SK-N-SH treated with all-trans-retinoic acid at 6 μM for 48 hours (cell line): Measurements from ENCODE around the gene AGBL1.

Experiments
- ATAC-seq: fragments of 200-7000 bp; cut with Tn5 transposase; 3 replicates; pipeline ENCODE4 v1.9.1; 2020; ENCODE audit warnings: mild to moderate bottlenecking, moderate library complexity
- ARNTL ChIP-seq: fragments of 450-650 bp; formaldehyde crosslinking; IDR thresholded peaks from 2 replicates; pipeline ENCODE4 v1.5.0; 2020; ENCODE audit warnings: low read depth, mild to moderate bottlenecking, moderate library complexity, borderline replicate concordance
- BACH2 ChIP-seq: fragments of 250-450 bp; sonication (Bioruptor Pico); IDR thresholded peaks from 2 replicates; pipeline ENCODE4 v1.9.0; 2021; ENCODE audit warnings: mild to moderate bottlenecking, borderline replicate concordance
- CREB5 ChIP-seq: fragments of 250-450 bp; sonication (Bioruptor Pico); IDR thresholded peaks from 2 replicates; pipeline ENCODE4 v1.5.1; 2020; ENCODE audit warnings: low read depth, mild to moderate bottlenecking, moderate library complexity
- CSDC2 ChIP-seq: fragments of 250-450 bp; sonication (Bioruptor Pico); IDR thresholded peaks from 2 replicates; pipeline ENCODE4 v1.5.0; 2020; ENCODE audit warnings: mild to moderate bottlenecking, moderate library complexity
- CSRNP3 ChIP-seq: fragments of 250-450 bp; sonication (Bioruptor Pico); IDR thresholded peaks from 2 replicates; pipeline ENCODE4 v1.5.1; 2021; ENCODE audit warnings: mild to moderate bottlenecking, moderate library complexity
- ESRRG ChIP-seq: fragments of 250-450 bp; sonication (Bioruptor Pico); IDR thresholded peaks from 2 replicates; pipeline ENCODE4 v1.6.1; 2021; ENCODE audit warnings: mild to moderate bottlenecking
- GLIS3 ChIP-seq: fragments of 250-450 bp; sonication (Bioruptor Pico); IDR thresholded peaks from 2 replicates; pipeline ENCODE4 v1.5.0; 2020; ENCODE audit warnings: mild to moderate bottlenecking, moderate library complexity
- ISL1 ChIP-seq: fragments of 250-450 bp; sonication (Bioruptor Pico); IDR thresholded peaks from 2 replicates; pipeline ENCODE4 v2.1.2; 2022; ENCODE audit warnings: mild to moderate bottlenecking, moderate library complexity
- OSR1 ChIP-seq: fragments of 250-450 bp; sonication (Bioruptor Pico); IDR thresholded peaks from 2 replicates; pipeline ENCODE4 v1.8.0; 2022; ENCODE audit warnings: moderate library complexity, mild to moderate bottlenecking, inconsistent platforms
- PATZ1 ChIP-seq: fragments of 250-450 bp; sonication (Bioruptor Pico); IDR thresholded peaks from 2 replicates; pipeline ENCODE4 v1.8.0; 2020; ENCODE audit warnings: mild to moderate bottlenecking, moderate library complexity, borderline replicate concordance
- POU6F1 ChIP-seq: fragments of 250-450 bp; sonication (Bioruptor Pico); IDR thresholded peaks from 2 replicates; pipeline ENCODE4 v1.8.0; 2021; ENCODE audit warnings: low read depth, mild to moderate bottlenecking, moderate library complexity, borderline replicate concordance
- PPARA ChIP-seq: fragments of 250-450 bp; sonication (Bioruptor Pico); IDR thresholded peaks from 2 replicates; pipeline ENCODE4 v1.5.0; 2020; ENCODE audit warnings: mild to moderate bottlenecking, borderline replicate concordance
- RARB ChIP-seq: fragments of 250-450 bp; sonication (Bioruptor Pico); IDR thresholded peaks from 2 replicates; pipeline ENCODE4 v1.8.0; 2021; ENCODE audit warnings: mild to moderate bottlenecking, moderate library complexity
- SNAI2 ChIP-seq: fragments of 250-450 bp; sonication (Bioruptor Pico); IDR thresholded peaks from 2 replicates; pipeline ENCODE4 v1.5.0; 2020; ENCODE audit warnings: mild to moderate bottlenecking, moderate library complexity
- TCF4 ChIP-seq: fragments of 250-450 bp; sonication (Bioruptor Pico); IDR thresholded peaks from 2 replicates; pipeline ENCODE4 v1.8.0; 2021; ENCODE audit warnings: mild to moderate bottlenecking, moderate library complexity, borderline replicate concordance
- TOX ChIP-seq: fragments of 250-450 bp; sonication (Bioruptor Pico); IDR thresholded peaks from 2 replicates; pipeline ENCODE4 v1.8.0; 2021; ENCODE audit warnings: mild to moderate bottlenecking, moderate library complexity, borderline replicate concordance
- TSHZ2 ChIP-seq: fragments of 250-450 bp; sonication (Bioruptor Pico); IDR thresholded peaks from 2 replicates; pipeline ENCODE4 v1.5.0; 2020; ENCODE audit warnings: mild to moderate bottlenecking, moderate library complexity
- ZC3H10 ChIP-seq: fragments of 250-450 bp; sonication (Bioruptor Pico); IDR thresholded peaks from 2 replicates; pipeline ENCODE4 v1.5.1; 2021; ENCODE audit warnings: mild to moderate bottlenecking, moderate library complexity
- ZFP3 ChIP-seq: fragments of 250-450 bp; sonication (Bioruptor Pico); IDR thresholded peaks from 2 replicates; pipeline ENCODE4 v1.5.0; 2020; ENCODE audit warnings: mild to moderate bottlenecking, moderate library complexity
- ZFP30 ChIP-seq: fragments of 450-650 bp; formaldehyde crosslinking; IDR thresholded peaks from 2 replicates; pipeline ENCODE4 v1.5.0; 2022; ENCODE audit warnings: mild to moderate bottlenecking, moderate library complexity
- ZNF565 ChIP-seq: fragments of 450-650 bp; formaldehyde crosslinking; conservative IDR thresholded peaks from 2 replicates; pipeline ENCODE4 v1.5.0; 2020; ENCODE audit warnings: low read depth, mild to moderate bottlenecking, moderate library complexity
- ZNF70 ChIP-seq: fragments of 450-650 bp; formaldehyde crosslinking; IDR thresholded peaks from 2 replicates; pipeline ENCODE4 v1.5.0; 2020; ENCODE audit warnings: mild to moderate bottlenecking, moderate library complexity
- ZNF8 ChIP-seq: fragments of 450-650 bp; formaldehyde crosslinking; IDR thresholded peaks from 2 replicates; pipeline ENCODE4 v1.5.0; 2020; ENCODE audit warnings: mild to moderate bottlenecking, moderate library complexity

The AGBL1 gene

GRCh38 chr15:86167841-86168240 lies 88.2 kb downstream of the AGBL1 start:
- ATAC-seq, result no peak
- no peak for TF ChIP-seq GLIS3 (CRISPR knock-in tag)
- peak; percentile 28; the same call in 1 of the 2 replicates for TF ChIP-seq ISL1 (CRISPR knock-in tag)
- TF ChIP-seq BACH2 (CRISPR knock-in tag), result no peak

- TF ChIP-seq PPARA (CRISPR knock-in tag) (no peak), ZC3H10 (CRISPR knock-in tag) (no peak), ZFP30 (CRISPR knock-in tag) (no peak), RARB (no peak), ZNF565 (CRISPR knock-in tag) (no peak), CSRNP3 (CRISPR knock-in tag) (no peak), ARNTL (CRISPR knock-in tag) (no peak), GLIS3 (CRISPR knock-in tag) (no peak), ZNF70 (no peak), CREB5 (CRISPR knock-in tag) (no peak), TSHZ2 (CRISPR knock-in tag) (peak; percentile 52; the same call in 1 of the 2 replicates), BACH2 (CRISPR knock-in tag) (no peak), OSR1 (CRISPR knock-in tag) (no peak), TOX (CRISPR knock-in tag) (no peak), ZNF8 (CRISPR knock-in tag) (no peak), ZFP3 (CRISPR knock-in tag) (no peak), TCF4 (CRISPR knock-in tag) (peak; percentile 76; the same call in 1 of the 2 replicates), CSDC2 (CRISPR knock-in tag) (no peak), ESRRG (CRISPR knock-in tag) (no peak), ISL1 (CRISPR knock-in tag) (peak; percentile 44), PATZ1 (CRISPR knock-in tag) (no peak), POU6F1 (CRISPR knock-in tag) (no peak), SNAI2 (CRISPR knock-in tag) (no peak)
- ATAC-seq, result peak; percentile 44; the same call in 2 of the 3 replicates
These were observed 99.2 kb downstream of the AGBL1 start for GRCh38 chr15:86178845-86179244.
